Measurements from ENCODE around the gene NFYA. TPM values are rescaled to one million over a fixed set of nuclear protein-coding genes. Genes with fewer than 3 reads are reported as not detected.
"Not testable (repeated sequence)": the region's sequence is repeated elsewhere in the genome, so short reads cannot be mapped to it uniquely, and the experiment has no call there.

Gene NFYA
- total RNA-seq, 1 donor from 2014 or later = 10.9 TPM

DNA sequence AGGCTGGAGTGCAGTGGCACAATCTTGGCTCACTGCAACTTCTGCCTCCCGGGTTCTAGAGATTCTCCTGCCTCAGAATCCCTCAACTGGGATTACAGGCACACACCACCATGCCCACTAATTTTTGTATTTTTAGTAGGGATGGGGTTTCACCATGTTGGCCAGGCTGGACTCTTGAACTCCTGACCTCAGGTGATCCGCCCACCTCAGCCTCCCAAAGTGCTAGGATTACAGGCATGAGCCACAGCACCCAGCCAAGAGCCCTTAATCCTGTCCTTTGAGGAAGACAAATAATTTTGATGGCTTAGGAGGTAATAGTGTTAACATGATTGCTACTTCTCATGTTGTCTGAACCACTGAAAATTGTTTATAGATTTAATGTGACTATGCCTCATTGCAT lies 42.3 kb downstream of the NFYA start:
- DNase-seq (ENCODE audit: low read depth in 2 of 2) = not testable (repeated sequence)

DNA sequence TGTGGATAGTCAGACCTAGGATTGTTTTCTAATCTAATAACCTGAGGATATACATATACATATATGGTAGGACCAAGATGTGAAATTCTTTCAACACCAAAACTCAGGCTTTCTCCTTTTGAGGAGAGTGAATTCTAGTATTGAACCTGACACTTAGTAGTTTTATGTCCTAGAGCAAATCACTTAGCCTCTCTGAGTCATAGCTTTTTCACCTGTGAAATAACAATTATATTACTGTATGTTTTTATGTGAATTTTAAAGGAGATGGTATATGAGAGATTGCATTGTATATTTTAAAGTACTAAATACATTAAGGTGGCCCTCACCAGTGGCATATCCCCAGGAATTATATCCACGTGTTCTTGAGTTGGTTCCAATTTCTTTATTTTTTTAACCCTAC lies 46.7 kb downstream of the NFYA start:
- no peak for DNase-seq (ENCODE audit: low read depth in 2 of 2)

DNA sequence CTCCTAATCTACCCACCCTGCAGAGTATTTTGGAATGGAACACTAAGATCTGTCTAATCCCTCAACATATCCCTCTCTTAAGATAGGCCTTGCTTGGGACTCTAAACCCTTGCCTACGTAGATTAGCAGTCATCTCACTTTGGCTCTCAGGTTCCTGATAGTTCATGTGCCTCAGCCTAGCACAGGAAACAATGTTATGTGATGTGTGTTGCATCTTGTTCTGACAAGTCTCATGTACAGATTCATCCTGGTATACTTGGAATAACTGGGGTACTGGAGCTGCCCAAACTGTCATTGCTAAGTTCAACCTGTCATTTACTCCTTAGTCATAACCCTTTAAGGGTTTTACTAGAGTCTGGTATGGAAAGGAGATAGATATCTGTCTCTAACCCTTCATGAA lies 47.3 kb downstream of the NFYA start:
- DNase-seq (ENCODE audit: low read depth in 2 of 2) = no peak

DNA sequence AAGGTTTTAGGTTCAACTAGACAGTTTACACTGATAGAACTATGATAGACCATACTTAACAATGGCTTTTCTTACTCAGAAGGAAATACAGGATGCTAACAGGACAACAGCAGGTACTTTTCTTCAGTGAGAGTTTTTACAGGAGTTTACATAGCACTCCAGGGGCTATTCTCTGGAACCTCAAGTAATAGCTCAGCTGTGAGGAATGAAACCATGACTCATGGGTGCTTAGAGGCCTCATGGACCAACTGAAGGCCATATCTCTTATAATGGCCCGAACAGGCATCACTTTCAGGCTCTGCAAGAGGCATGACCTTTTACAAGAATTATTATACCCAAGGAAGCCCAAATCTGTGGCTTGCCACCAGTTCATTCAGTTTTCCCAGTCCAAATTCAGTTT lies 49.6 kb downstream of the NFYA start:
- DNase-seq (ENCODE audit: low read depth in 2 of 2) = no peak

GRCh38 chr6:41122918-41123317 lies 50.1 kb downstream of the NFYA start:
- DNase-seq (ENCODE audit: low read depth in 2 of 2) = no peak

- no peak for DNase-seq (ENCODE audit: low read depth in 2 of 2)
These were observed 52.5 kb downstream of the NFYA start for GRCh38 chr6:41125282-41125681.

GRCh38 chr6:41132254-41132653 lies 59.5 kb downstream of the NFYA start:
- DNase-seq (ENCODE audit: low read depth in 2 of 2) = no peak

DNA sequence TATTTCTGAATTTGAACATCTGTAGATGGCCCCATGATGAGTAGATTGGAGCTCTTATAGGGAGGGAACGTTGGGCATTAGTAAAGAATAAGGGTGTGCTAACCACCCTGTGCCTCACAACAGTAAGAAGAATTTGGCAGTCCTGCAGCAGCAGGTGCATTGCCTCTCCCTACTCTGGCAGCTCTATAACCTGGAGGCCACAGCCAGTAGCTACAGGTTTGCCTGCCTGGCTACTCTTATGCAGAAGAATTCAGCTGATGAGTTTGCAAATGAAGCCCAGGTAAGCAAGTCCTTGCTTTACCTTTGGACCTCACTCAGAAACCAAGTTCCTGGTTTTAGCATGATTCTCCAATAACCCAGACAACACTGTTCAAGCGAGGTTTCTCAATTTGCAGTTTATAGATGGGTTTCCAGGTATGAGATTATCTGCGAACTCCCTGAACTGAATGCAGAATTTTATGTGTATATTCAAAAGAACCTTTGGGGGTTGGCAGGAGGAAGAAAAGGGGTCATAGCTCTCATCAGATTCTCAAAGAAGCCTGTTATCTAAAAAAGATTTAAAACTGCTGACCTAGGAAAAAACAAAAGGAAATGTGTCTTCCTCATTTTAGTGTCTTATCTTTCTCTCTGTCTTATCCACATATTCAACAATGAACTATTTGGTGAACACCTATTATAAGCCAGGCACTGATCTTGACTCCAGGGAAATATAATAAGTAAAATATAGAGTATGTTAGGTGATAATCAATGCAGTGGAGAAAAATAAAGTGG lies 62.5 kb downstream of the NFYA start:
- no peak for DNase-seq (ENCODE audit: low read depth in 2 of 2)

DNA sequence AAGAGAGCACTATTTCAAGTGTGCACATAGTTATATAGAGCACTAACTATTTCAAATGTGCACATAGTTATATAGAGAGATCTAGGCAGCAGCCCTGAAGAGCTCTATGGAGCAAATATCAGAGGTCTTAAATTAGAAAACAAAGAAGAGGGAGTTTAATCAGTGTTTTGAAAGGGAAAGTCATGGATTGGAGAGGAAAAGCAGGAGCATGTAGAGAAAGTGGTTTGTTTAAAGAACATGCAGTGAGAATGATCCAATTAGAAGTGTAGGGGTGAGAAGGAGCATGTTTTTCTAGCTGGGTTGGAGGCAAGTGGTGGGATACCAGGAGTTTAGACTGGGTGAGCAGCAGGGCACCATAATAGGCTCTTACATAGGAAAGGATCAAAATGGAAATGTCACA lies 64.1 kb downstream of the NFYA start:
- no peak for DNase-seq (ENCODE audit: low read depth in 2 of 2)

DNA sequence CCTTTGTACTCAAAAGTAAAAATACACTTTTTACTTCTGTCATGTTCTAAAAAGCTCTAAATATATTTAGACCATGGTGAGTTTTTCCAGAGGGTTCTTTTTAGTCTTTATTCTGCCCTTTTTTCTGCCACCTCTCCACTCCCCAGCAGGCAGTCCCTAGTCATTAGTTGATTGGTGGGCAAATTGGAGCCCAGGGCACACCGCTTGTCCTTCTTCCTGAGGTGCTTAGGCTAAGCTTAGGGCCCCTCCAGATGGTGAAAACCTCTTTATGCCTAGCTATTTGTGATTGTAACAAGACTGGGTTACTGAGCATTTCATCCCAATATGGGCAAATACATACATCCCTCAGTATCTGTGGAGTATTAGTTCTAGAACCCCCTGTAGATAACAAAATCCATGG lies 75.1 kb downstream of the NFYA start:
- no peak for DNase-seq (ENCODE audit: low read depth in 2 of 2)

Other genes with a start within 250 kb of the NFYA start
- gene UNC5CL, start 33.8 kb upstream of the NFYA start, total RNA-seq = under 0.01 TPM in 2 replicates
- gene TSPO2, start 30.5 kb upstream of the NFYA start, total RNA-seq = not detected in 2 replicates
- gene APOBEC2, start 19.8 kb upstream of the NFYA start, total RNA-seq = not detected in 2 replicates
- gene OARD1, start 618 bp upstream of the NFYA start, total RNA-seq = 8.5 TPM in 2 replicates
- not detected in 2 replicates for gene TREML1, start 81.4 kb downstream of the NFYA start, total RNA-seq
- not detected in 2 replicates for gene TREM2, start 90.1 kb downstream of the NFYA start, total RNA-seq
- gene TREML2, start 128.2 kb downstream of the NFYA start, total RNA-seq = not detected in 2 replicates
- not detected in 2 replicates for gene TREML4, start 155.4 kb downstream of the NFYA start, total RNA-seq
- not detected in 2 replicates for gene TREM1, start 213.7 kb downstream of the NFYA start, total RNA-seq

All from lung microvascular endothelial cell (primary cell).